Stimulated activated CD4-positive, alpha-beta T cell treated with anti-CD3 and anti-CD28 coated beads, Interleukin-15, amount 100 ng/mL, for 48 hours (primary cell): ENCODE measurements around the gene ATL2.
"Not testable (repeated sequence)": the region's sequence is repeated elsewhere in the genome, so short reads cannot be mapped to it uniquely, and the experiment has no call there.

ENCODE experiments used
- DNase-seq, 2 donors: peaks; one replicate each; pipeline ENCODE4 v3.0.0-alpha.2; 2020; ENCODE audit warnings: low read depth in 2 of 2

Gene ATL2

GRCh38 chr2:38274286-38275276, 102.5 kb downstream of the ATL2 start:
- DNase-seq, result no peak

GRCh38 chr2:38271697-38272096, 105.4 kb downstream of the ATL2 start:
- DNase-seq, result no peak

GRCh38 chr2:38269421-38269820, 107.7 kb downstream of the ATL2 start:
- DNase-seq, result no peak

GRCh38 chr2:38268691-38269327, 108.3 kb downstream of the ATL2 start:
- no peak for DNase-seq

GRCh38 chr2:38268001-38268400, 109.1 kb downstream of the ATL2 start:
- no peak for DNase-seq

- no peak for DNase-seq
These were observed 109.7 kb downstream of the ATL2 start for GRCh38 chr2:38267270-38267925.

- no peak for DNase-seq
These were observed 110.6 kb downstream of the ATL2 start for GRCh38 chr2:38266382-38267061.

- DNase-seq, result no peak
These were observed 111.6 kb downstream of the ATL2 start for GRCh38 chr2:38265461-38265860.

GRCh38 chr2:38264396-38265221, 112.5 kb downstream of the ATL2 start:
- no peak for DNase-seq

GRCh38 chr2:38263293-38263692, 113.8 kb downstream of the ATL2 start:
- DNase-seq, result no peak

- peak; percentile 10 to 34 for DNase-seq
These were observed 114.8 kb downstream of the ATL2 start for GRCh38 chr2:38262069-38262871.

GRCh38 chr2:38261569-38262068, 115.5 kb downstream of the ATL2 start:
- DNase-seq, result no peak

- DNase-seq, result no peak
These were observed 116.1 kb downstream of the ATL2 start for GRCh38 chr2:38260972-38261371.

GRCh38 chr2:38260469-38260868, 116.6 kb downstream of the ATL2 start:
- DNase-seq, result peak in 1 of 2 donors; percentile 25

- DNase-seq, result no peak
These were observed 117.8 kb downstream of the ATL2 start for GRCh38 chr2:38259311-38259710.

- DNase-seq, result not testable (repeated sequence)
These were observed 119.4 kb downstream of the ATL2 start for GRCh38 chr2:38257680-38258079.

- no peak for DNase-seq
These were observed 120.5 kb downstream of the ATL2 start for GRCh38 chr2:38256610-38257009.

GRCh38 chr2:38255211-38255610, 121.9 kb downstream of the ATL2 start:
- DNase-seq, result no peak

GRCh38 chr2:38254796-38255195, 122.3 kb downstream of the ATL2 start:
- DNase-seq, result no peak

- DNase-seq, result no peak
These were observed 125.1 kb downstream of the ATL2 start for GRCh38 chr2:38251940-38252339.
